ENCODE measurements around the gene ALK.

DNA sequence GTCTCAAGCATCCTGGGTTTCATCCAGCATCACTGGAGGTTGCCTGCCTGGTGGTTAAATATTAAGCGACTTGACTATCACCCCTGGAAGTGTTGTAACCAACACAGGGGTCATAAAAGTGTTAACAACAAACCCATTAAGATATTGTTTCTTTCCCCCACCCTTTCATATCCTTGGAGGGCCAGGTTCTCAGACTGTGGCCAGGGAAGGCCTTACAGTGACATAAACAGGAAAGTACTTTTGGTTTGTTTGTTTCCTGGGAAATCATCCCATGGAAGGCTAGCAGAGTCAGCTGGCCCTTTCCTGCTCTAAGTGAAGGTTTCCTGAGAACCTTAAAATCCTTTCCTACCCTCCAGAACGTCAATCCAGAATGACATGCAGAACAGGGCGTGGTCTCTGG is 645.2 kb downstream of the ALK start:
- TF ChIP-seq, protein P1, sequence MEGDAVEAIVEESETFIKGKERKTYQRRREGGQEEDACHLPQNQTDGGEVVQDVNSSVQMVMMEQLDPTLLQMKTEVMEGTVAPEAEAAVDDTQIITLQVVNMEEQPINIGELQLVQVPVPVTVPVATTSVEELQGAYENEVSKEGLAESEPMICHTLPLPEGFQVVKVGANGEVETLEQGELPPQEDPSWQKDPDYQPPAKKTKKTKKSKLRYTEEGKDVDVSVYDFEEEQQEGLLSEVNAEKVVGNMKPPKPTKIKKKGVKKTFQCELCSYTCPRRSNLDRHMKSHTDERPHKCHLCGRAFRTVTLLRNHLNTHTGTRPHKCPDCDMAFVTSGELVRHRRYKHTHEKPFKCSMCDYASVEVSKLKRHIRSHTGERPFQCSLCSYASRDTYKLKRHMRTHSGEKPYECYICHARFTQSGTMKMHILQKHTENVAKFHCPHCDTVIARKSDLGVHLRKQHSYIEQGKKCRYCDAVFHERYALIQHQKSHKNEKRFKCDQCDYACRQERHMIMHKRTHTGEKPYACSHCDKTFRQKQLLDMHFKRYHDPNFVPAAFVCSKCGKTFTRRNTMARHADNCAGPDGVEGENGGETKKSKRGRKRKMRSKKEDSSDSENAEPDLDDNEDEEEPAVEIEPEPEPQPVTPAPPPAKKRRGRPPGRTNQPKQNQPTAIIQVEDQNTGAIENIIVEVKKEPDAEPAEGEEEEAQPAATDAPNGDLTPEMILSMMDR (IDR thresholded peaks at IDR 0.05), result no peak
- TF ChIP-seq POLR2A (IDR thresholded peaks at IDR 0.05; ENCODE audit: low read depth), result no peak

Data from esophagus muscularis mucosa (tissue), 3 donors.